ENCODE data around the gene MMD2. TPM values are rescaled to one million over a fixed set of nuclear protein-coding genes. Genes with fewer than 3 reads are reported as not detected.

Gene MMD2, protein sequence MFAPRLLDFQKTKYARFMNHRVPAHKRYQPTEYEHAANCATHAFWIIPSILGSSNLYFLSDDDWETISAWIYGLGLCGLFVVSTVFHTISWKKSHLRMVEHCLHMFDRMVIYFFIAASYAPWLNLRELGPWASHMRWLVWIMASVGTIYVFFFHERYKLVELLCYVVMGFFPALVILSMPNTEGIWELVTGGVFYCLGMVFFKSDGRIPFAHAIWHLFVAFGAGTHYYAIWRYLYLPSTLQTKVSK
- not detected in 5 replicates for total RNA-seq (2022; extraction: Qiagen RNA extraction)

DNA sequence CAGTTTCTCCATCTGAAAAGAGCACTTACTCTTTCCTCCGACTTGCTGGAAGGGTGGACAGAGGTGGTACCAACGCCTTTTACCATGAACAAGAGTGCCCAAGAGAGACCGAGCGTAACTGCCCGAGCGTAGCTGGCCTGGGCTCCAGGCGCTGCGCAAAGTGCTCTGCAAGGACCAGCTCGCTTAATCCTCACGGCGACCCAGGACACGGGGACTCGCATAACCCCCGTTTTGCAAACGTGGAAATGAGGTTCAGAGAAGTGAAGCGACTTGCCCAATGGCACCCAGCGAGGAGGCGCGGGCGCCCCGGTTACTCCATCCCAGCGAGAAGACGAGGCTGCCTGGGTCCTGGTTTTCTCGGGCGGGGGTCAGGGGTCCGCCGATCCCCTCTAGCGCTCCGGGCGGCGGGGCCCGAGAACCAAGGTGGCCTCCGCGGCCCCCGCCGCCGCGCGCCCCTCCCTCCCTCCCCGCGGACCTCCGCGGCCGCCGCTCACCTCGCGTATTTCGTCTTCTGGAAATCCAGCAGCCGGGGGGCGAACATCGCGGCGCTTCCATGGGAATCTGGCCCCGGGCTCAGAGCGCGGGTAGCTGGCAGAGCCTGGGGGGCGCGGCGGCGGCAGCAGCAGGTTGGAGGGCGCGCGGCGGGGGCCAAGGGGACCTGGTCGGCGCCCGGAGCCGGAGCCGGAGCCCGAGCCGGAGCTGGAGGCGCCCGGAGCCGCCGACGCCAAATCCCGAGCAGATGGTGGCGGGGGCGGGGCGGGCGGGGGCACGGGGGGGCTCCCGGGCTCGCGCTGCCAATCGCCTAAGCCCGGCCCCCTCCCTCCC, at the start of gene MMD2:
TSS of gene MMD2 (minus strand) at position 711 of the 825 bp plus-strand sequence. CDS start at position 541, 170 bp downstream.

DNA sequence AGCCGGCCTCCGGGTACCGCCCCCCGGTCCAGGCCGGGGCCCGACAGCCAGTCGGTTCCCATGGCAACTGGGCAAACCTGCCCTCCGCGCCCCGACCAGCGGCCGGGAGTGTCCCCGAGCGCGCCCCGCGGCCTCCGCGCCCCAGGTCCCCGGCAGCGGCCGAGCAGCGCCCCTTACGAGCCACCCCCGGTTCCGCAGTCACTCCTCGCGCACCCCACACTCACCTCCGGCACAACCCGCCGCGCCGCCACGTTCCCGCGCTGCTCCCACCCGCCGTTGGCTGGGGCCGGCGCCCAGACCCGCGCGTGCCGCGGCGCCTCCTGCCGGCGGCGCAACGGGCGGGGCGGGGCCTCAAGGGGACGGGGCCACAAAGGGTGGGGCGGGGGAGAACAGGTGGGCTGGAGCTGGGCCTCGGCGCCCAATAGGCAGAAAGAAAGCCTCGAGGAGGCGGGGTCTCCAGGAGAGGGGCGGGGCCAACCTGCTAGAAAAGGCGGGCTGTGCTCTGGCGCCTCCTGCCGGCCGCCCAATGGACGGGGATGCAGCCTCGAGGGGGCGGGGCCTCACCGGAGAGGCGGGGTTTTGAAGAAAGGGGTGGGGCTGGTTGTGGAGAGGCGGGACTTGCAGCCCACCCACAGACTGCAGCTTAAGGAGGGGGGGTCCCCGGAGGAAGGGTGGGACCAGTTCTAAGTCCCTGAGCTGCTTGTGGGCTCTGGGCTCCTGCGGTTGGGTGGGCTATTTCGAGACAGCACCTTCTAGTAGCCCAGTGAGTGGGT, 75.4 kb downstream of the MMD2 start, which contains the start of gene RADIL:
TSS of gene RADIL (minus strand) at position 345 of the 773 bp plus-strand sequence. CDS start 5,577 bp downstream, outside the sequence.

DNA sequence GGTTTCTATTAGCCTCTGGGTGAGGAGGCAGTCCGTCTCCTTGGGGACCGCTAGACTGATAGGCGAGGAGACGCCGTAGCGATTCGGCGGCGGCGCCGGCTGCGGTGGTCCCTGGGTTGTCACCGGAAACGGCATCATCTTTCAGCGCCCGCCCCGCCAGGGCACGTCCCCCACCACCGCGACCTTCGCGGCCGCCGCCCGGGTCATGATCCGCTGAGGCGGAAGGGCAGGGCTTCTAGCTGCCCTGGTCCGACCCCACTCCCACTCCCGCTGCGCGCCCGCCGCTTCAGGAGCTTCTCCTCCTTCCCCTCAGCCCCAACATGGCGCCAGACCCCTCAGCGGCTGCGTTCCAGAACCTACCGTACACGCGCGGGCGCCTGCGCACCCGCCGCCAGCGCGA, 97.3 kb downstream of the MMD2 start, which contains the start of gene PAPOLB:
TSS of gene PAPOLB (minus strand) at position 358 of the 400 bp plus-strand sequence. CDS start at position 138, 220 bp downstream.

Other genes starting within 250 kb of the MMD2 start
- 21.8 to 48.3 TPM (median 36.3 TPM) in 5 replicates for gene AP5Z1, start 183.6 kb downstream of the MMD2 start, total RNA-seq (2022; extraction: Qiagen RNA extraction)
- not detected in 5 replicates for gene PAPOLB, start 97.2 kb downstream of the MMD2 start, total RNA-seq (2022; extraction: Qiagen RNA extraction)
- gene RADIL, start 75.5 kb downstream of the MMD2 start, total RNA-seq (2022; extraction: Qiagen RNA extraction) = 1.3 to 2.8 TPM (median 2.1 TPM) in 5 replicates
- 5.4 to 6.9 TPM (median 5.6 TPM) in 5 replicates for gene RBAK, start 86.7 kb upstream of the MMD2 start, total RNA-seq (2022; extraction: Qiagen RNA extraction)
- 44.2 to 59.0 TPM (median 53.1 TPM) in 5 replicates for gene WIPI2, start 231.0 kb upstream of the MMD2 start, total RNA-seq (2022; extraction: Qiagen RNA extraction)

Measured in A549 treated with CORT108297 at 1 μM for 4 hours (cell line).